MM.1S (cell line): ENCODE results near the gene DAD1.

Source experiments
- EZH2 ChIP-seq: fragments of 300-600 bp; sonication (generic); optimal IDR thresholded peaks from 2 replicates; pipeline ENCODE3; 2017; ENCODE audit warnings: low read depth, mild to moderate bottlenecking, antibody characterized with exemption, low read length, mixed read lengths
- EZH2phosphoT487 ChIP-seq: fragments of 300-600 bp; sonication (generic); IDR thresholded peaks from 2 replicates; pipeline ENCODE4 v1.6.1; 2018; ENCODE audit warnings: antibody characterized with exemption, low read length
- TF ChIP-seq, protein P1 (sequence below): fragments of 300-600 bp; sonication (generic); IDR thresholded peaks from 2 replicates; pipeline ENCODE4 v1.5.1; 2016; ENCODE audit warnings: antibody characterized with exemption, low read length, mixed read lengths

DNA sequence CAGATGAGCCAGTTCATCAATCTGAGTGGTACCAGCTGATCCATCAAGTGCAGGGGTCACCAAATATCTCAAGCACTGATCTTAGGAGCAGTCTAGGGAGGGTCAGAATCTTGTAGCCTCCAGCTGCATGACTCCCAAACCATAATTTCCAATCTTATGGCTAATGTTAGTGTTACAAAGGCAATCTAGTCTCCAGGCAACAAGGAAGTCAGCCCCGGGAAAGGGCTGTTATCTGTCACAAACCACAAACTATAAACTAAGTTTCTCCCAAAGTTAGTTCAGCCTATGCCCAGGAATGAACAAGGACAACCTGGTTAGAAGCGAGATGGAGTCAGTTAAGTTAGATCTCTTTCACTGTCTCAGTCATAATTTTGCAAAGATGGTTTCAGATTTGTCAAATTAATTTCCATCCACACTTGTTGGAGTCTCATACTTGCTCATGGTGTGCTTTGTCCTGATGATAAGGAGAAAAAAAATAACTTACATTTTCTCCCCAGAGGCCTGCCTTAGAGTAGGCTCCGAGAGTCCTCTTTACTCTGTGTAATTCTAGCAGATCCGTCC lies 5.2 kb upstream of the DAD1 start:
- TF ChIP-seq, protein P1, sequence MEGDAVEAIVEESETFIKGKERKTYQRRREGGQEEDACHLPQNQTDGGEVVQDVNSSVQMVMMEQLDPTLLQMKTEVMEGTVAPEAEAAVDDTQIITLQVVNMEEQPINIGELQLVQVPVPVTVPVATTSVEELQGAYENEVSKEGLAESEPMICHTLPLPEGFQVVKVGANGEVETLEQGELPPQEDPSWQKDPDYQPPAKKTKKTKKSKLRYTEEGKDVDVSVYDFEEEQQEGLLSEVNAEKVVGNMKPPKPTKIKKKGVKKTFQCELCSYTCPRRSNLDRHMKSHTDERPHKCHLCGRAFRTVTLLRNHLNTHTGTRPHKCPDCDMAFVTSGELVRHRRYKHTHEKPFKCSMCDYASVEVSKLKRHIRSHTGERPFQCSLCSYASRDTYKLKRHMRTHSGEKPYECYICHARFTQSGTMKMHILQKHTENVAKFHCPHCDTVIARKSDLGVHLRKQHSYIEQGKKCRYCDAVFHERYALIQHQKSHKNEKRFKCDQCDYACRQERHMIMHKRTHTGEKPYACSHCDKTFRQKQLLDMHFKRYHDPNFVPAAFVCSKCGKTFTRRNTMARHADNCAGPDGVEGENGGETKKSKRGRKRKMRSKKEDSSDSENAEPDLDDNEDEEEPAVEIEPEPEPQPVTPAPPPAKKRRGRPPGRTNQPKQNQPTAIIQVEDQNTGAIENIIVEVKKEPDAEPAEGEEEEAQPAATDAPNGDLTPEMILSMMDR, result no peak
- TF ChIP-seq EZH2, result no peak
- TF ChIP-seq EZH2phosphoT487, result no peak
